MM.1S (cell line): Measurements from ENCODE around the gene TIMP4.

Experiments
- CTCF ChIP-seq: fragments of 300-600 bp; sonication (generic); IDR thresholded peaks from 2 replicates; pipeline ENCODE4 v1.5.1; 2016; ENCODE audit warnings: antibody characterized with exemption, low read length, mixed read lengths
- EZH2 ChIP-seq: fragments of 300-600 bp; sonication (generic); optimal IDR thresholded peaks from 2 replicates; pipeline ENCODE3; 2017; ENCODE audit warnings: low read depth, mild to moderate bottlenecking, antibody characterized with exemption, low read length, mixed read lengths
- EZH2phosphoT487 ChIP-seq: fragments of 300-600 bp; sonication (generic); IDR thresholded peaks from 2 replicates; pipeline ENCODE4 v1.6.1; 2018; ENCODE audit warnings: antibody characterized with exemption, low read length

- TF ChIP-seq CTCF (no peak), EZH2phosphoT487 (no peak), EZH2 (no peak)
Observed at GRCh38 chr3:12159227-12159601, 502 bp upstream of the TIMP4 start.
